Globus pallidus (tissue), 1 donor: Measurements from ENCODE around the gene P2RX4.
"Not testable (repeated sequence)": the region's sequence is repeated elsewhere in the genome, so short reads cannot be mapped to it uniquely, and the experiment has no call there.

ENCODE experiments used
- DNase-seq: peaks from one replicate; pipeline ENCODE4 v3.0.0-alpha.2; 2015; ENCODE audit warnings: low spot score

The P2RX4 gene

DNA sequence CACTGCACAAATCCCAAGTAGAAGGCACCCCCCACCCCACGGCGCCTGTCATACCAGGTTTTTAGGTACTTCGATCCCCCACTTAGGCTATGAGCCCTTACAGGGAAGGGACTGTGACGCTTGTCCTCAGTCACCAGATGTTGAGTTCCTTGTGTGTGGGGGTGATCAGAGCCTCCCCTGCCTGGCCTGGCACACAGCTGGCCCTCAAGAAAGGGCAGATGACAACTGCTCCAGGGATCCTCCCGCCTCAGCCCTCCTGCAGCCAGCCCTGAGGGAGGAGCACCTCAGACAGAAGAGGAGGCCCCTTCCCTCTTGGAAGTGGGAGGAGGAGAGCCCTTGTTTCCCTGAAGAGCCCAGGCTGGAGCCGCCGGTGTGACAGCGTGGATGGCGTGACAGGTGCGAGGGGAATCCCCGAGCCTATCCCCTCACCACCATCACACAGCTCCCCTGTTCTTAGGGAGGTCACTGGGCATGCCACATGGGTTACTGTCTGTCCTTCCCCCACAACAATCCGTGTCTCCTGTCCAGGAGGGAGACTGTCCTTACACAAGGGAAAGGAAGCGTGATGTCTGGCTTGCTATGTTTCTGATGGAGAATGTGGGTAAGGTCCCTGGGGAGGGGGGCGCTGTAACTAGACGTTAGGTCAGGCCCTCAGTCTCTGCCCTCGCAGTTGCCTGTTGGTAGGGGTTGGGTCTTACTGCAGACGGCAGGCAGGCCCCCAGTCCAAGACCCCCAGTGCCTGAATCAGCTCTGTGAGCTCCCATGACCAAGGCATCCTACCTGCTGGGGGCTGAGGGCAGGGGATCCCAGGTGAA is 31.4 kb downstream of the P2RX4 start:
- DNase-seq = no peak

DNA sequence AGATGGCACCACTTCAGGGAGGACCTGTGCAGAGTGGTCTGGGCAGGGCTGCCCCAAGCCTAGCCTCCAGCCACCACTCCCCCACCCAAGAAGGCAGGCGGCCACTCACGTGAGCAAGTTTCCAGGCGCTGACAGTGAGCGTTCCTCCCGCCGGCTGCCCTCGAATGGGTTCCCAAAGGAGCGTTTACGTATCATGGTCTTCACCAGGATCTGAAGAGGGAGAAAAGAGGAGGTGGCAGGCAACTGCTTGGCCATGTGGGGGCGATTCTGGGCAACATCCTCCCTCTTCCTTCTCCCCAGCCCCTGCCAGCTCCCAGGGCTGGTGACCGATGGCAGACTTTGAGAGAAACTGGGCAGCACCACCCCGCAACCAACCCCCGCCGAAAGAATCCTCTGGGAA is 35.1 kb downstream of the P2RX4 start:
- no peak for DNase-seq

DNA sequence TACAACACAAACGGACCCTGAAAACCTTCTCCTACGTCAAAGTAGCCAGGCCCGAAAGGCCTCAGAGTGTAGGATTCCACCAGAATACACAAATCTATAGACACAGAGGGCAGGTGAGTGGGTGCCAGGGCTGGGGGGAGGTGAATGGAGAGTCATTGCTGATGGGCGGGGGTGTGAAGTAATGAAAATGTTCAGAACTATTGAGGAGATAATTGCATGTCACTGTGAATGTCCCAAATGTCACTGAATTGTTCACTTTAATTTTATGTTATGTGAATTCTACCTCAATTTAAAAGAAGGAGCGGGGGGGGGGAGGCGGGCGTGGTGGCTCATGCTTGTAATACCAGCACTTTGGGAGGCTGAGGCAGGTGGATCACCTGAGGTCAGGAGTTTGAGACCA is 36.0 kb downstream of the P2RX4 start:
- no peak for DNase-seq

DNA sequence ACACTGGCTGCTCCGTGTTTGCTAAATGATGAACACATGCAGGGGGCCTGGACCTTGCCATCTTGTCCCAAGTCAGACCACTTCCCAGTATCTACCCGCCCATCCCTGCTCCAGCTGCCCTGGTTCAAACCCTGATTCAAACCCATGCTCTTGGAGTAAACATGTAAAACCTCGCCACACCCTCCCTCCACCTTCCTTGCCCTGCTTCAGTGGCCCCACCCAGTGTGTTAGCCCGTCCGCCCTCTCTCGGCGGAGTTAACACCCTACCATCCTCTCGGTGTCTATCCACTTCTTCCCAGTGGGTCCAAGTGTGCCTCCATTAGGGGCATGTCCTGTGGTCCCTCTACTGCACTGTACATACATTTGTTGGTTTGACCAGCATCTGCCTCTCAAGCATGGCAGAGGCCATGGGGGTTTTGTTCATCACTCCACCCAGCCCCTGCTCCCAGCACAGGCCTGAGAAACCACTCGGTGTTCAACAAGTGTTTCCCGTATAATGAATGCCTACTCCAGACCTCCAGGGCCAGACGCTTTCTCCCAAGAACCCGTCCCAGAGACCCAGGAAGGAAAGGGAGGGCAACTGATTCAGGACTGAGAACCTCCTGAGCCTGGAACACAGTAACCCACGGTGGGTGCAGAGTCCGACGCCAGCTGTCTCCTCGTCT is 37.1 kb downstream of the P2RX4 start:
- no peak for DNase-seq

DNA sequence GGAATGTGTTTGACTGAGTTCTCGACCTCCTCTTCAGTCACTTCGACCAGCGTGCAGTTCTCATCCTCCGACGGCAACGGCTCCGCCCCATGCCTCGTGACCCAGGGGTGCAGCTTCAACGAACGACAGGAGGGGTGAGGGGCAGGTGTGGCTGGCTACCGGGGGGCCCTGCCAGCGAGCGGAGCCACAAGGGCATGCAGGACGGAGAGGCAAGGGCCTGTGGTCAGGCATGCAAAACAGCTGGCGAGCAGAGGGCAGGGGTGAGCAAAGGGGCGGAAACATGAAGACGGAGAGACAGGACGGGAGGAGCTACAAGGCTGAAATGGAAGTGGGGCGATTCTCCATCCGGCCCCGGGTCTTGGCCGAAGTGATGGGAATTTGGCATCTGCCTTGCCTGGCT is 38.7 kb downstream of the P2RX4 start:
- DNase-seq = no peak

DNA sequence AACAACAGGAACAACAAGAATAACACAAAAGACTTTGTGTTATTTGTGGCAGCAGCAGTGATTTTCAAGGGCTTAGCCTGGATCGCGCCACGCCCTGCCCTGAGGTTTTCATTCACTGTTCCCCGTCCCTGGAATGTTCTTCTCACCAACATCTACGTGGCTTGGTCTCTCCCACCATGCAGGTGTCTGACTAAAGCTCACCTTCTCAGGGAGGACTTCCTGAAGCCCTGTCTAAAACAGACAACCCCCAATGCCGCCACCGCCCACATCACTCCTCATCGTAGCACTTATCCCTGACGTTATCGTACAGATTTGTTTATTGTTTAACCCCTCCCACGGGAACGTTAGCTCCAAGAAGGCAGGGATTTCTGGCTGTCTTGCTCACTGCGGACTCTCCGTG is 40.4 kb downstream of the P2RX4 start:
- no peak for DNase-seq

DNA sequence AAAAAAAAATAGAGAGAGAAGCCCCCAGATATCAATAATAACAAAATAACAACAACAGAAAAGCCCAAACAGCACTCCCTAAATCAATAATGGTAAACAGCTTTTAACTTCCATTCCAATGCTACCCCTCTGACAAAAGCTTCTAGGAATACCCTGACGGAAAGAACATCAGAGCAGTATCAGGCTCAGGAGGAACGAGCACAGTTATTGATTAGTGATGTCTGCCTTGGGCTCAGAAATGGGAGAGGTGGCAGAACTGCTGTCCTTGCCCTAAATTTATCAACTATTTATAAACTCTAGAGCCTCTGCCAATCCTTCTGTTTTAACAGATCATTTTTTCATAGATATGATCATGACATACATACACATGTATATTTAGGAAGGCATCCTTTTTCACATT is 41.9 kb downstream of the P2RX4 start:
- DNase-seq = no peak

DNA sequence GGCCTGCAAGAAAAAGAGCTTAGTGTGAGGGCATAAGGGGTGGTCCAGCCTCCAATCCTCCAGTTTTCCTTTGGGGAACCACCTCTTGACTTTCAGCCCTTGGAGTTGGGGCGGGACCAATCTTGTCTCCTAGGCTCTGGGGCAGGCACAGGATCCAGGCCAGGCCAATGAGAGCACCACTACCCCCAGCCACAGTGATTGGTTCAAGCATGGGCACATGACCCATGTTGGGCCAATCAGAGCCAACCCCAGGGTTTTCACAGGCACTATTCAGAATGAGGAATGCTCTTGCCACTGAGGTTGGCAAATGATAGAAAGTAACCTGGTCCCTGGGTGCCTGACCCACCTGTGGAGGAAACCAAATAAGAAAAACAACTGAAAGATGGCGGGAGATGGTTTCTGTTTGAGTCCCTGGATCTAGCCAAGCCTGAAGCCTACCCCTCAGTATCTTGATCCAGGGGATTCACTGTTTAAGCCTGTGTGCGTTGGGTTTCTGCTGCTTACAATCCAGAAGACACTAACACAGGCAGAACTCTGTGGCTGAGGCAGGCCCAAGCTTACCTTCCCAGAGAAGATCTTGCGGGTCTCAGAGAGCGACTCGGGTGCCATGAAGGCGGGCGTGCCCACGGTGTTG is 42.9 kb downstream of the P2RX4 start:
- DNase-seq = no peak

DNA sequence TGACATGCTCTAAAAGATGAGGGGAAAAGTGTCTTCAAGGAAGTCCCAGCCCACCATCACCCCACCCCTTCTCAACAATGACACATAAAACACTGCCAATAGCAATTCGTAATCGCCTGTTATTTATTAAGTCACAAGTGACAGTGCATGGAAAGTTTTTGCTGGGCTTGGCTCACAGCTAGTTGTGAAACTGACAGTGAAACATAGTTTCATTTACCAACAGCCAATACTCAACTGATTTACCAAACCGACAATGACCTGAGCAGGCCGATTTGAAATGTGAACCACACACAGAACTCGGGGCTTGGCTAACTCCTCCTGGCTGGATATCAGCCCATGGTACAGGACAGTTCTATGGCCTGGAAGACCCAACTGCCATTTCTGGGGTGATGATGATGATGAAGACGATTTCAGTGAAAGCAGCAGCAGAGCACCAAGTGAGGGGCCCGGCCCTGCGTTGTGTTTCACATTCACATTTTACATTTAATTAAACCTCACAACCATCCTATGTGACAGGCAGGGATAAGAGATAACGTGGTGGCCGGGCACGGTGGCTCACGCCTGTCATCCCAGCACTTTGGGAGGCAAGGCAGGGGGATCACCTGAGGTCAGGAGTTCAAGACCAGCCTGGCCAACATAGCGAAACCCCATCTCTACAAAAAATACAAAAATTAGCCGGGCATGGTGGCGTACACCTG is 43.9 kb downstream of the P2RX4 start:
- DNase-seq = no peak

DNA sequence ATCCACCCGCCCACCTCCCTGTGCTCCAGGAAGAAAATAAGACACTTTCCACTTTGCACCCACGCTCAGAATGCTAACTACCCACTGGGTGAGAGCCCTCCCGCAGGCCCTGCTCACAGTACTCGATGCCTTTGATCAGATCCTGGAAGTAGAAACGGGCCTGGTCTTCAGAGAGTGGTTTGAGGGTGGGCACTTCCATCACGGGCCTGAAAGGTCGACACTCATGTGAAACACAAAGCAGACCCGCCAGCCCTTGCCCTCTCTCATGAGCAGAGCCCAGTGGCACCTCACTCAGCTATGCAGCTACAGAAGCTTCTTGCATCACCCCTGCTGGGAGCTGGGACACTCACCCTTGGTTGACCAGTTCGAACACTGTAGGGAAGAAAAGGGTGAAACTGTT is 45.5 kb downstream of the P2RX4 start:
- DNase-seq = no peak

DNA sequence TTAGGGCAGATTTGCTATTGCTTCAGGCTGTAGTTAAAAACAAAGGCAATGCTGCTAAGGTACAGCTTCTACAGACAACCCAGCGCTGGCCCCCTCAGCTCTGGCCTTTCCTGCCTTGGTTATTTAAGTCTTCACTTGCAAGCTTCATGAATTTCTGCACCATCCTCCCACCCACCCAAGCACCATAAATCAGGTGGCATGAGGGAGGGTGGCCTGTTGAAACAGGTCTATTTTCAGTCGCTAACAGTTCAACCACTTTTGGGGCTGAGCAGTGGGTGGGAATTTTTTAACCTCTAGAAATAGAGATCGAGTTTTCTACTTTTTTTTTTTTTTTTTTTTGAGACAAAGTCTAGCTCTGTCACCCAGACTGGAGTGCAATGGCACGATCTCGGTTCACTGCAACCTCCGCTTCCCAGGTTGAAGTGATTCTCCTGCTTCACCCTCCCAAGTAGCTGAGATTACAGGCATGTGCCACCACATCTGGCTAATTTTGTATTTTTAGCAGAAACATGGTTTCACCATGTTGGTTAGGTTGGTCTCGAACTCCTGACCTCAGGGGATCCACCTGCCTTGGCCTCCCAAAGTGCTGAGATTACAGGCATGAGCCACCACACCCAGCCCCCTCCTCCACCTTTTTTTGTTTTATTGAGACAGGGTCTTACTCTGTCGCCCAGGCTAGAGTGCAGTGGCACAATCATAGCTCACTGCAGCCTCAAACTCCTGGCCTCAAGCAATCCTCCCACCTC is 47.9 kb downstream of the P2RX4 start:
- DNase-seq = not testable (repeated sequence)

DNA sequence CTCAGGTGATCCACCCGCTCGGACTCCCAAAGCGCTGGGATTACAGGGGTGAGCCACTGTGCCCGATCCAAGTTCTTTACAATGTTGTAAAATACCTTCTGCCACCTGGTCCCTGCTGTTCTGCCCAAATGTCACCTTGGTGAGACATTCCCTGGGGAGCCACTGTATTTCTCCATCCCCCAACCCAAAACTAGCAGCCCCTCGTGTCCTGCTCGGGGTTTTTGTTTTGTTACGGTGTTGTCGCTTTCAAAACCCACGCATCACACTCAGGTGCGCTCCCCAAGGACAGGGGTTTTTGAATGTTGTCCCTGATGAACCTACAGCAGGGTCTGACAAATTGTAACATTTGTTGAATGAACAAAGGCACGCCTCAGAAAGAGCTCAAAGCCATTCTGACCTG is 49.1 kb downstream of the P2RX4 start:
- no peak for DNase-seq

DNA sequence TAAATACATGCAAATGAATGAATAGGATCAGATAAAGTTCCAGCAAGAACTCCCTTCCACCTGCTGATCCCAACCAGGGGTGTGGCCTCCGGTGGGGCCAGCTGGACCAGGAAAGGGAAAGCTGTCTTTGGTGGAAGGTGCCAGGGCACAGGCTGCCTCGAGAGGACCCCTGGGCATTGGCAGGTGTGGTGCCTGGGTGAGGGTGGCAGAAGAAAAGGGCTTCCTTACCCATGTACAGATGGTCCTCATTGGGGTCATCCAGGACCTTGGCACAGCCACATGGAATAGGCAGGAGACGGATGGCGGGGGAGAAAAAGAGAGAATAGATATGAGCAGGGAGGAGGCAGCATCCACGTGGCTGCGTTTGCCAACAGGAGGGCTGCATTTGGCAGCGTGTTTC is 50.2 kb downstream of the P2RX4 start:
- DNase-seq = no peak

DNA sequence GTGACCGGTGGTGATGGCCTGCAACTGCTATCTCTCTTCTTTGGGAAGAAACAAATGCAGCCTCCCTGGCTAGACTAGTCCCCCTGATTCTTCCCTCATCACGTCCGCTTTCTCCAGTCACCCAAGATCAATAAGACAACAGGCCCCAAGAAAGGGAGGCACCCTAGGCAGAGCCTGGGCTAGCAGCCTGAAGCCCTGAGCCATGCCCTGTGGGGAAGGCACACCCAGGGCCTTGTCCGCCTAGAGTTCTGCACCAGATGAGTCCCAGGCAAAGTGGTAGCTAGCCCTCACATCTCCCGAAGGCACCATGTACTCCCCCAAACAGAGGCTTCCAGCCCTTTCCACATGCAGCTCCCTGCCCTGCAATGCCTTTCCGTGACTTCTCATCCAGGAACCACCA is 51.5 kb downstream of the P2RX4 start:
- DNase-seq = no peak

DNA sequence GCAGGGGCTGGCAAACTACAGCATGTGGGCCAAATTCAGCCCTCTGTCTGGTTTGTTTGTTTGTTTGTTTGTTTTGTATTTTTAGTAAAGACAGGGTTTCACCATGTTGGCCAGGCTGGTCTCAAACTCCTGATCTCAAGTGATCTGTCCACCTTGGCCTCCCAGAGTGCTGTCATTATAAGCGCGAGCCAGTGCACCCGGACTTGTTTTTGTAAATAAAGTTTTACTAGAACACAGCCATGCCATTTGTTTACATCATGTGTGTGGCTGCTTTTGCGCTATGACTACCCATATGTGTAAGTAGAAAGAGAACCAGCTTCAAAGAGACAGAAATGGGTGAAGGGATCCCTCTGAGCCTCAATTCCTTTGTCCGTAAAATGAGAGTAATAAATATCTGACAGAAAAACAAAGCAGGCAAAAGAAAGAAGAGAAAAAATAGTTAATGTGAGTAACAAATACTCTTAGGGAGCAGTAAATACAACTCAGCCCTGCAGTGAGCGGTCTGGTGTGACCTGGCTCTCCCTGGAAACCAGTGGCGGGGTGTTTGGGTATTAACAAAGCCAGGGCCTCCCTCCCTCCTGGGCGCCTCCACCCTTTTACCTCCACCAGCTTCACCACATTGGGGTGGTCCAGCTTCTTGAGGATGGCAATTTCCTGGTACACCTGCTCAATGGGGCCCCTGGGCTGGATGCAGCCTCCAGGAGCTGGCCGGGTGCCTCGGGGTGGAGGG is 53.4 kb downstream of the P2RX4 start:
- DNase-seq = no peak

DNA sequence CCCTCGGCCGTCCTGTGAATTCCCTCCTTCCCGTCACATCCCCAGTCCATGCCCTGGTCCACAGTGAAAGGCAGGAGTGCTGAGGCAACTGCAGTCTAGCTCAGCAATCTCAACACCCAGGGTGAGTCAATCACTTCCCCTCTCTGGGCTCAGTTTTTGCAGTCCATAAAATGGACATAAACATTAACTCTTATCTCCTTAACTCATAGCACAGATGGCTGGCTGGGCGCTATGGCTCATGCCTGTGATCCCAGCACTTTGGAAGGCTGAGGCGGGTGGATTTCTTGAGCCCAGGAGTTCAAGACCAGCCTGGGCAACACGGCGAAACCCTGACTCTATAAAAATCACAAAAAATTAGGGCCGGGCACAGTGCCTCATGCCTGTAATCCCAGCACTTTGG is 54.2 kb downstream of the P2RX4 start:
- DNase-seq = no peak

DNA sequence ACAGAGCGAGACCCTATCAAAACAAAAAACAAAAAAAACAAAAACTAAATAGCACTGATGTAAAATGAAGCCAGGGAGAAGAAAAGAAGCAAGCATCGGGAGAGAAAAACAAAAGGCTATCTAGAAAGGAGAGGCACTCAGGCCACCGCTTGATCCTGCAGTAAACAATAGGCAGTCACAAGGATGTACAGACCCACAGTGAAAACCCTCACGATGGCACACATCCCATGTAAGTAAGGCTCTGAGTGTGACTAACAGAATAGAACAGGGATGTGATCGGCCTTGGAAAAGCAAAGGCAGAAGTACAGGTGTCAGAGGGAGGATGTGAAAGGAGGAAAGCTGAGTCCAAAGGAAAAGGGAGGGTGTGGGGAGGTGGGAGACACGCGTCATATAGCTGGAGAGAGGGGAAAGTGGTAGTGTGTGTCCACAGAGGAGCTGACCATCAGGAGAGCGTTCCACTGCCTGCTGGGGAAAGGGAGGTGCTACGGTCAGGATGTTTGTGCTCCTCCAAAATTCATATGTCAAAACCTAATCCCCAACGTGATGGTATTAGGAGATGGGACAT is 55.1 kb downstream of the P2RX4 start:
- peak; percentile 37 for DNase-seq

DNA sequence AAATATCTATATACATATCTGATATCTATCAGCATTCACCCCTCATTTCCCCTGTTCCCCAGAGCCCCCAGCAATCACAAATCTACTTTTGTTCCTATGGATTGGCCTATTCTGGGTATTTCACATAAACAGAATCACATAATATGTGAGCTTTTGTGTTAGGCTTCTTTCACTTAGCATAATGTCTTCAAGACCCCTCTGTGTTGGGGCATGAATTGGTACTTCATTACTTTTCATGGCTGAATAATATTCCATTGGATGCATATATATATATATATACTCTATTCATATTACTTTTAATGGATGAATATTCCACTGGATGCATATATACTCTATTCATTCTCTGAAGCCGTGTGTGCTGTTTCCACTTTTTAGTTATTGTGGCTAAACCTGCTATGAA is 57.9 kb downstream of the P2RX4 start:
- DNase-seq = no peak

DNA sequence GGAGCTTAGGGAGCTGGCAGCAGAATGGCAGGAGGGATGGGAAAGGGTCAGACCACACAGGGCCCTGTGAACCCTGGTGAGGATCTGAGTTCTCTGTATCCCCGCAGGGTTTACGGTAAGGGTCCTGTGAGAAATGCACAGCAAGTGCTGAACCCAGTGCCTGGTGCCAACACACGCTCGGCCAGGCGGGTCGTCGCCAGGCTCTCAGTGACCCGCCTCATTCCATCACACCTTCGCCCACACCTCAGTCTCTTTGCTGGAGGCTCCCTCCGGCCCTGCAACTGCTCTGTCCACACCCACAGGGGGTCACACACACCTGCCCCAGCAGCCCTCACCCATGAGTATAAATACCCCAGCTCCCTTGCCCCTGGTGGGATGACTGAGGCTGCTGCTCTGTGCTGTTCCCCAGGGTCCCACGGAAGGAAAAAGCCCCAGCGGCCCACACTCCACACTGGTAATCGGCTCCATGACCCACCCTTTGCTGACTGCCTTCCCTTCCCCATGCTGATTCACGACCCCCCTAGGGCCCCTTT is 63.5 kb downstream of the P2RX4 start:
- no peak for DNase-seq

DNA sequence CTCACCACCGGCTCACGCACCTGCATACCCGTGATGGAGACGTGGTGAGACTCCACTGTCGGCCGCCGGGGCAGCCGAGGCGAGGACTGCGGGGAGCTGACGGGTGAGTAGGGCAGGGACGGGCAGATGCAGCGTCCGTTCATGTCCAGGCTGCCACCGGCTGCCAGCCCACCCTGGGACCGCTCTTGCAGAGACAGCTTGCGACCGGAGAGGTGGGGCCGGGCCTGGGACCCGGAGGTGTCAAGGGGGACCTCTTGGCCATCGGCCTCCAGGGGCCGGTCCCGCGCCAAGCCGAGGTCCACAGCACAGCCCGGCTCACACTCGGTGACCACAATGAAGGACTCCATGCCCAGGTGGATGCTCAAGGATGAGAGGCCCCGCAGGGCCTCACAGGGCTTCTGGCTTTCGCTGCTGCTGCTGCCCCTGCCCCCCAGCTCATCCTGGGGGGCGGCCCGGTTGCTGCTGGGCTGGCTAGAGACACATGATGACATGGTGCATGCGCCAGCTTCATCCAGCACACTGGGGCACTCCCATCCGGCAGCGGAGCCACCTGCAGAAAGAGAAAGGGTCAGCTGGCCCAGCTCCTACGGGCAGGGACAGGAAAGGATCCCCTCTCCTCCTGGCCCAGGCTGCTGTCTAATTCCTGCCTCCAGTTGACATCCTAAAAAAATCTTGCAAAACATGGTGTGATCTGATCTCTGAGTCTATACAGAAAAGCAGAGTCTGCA is 64.3 kb downstream of the P2RX4 start:
- DNase-seq = no peak
